Fibroblast of villous mesenchyme (primary cell): Measurements from ENCODE around the gene CSH1. TPM values are rescaled to one million over a fixed set of nuclear protein-coding genes. Genes with fewer than 3 reads are reported as not detected.
A peak's percentile ranks its signal among the peaks of the same experiment; 100 is the strongest.
"Not testable (repeated sequence)": the region's sequence is repeated elsewhere in the genome, so short reads cannot be mapped to it uniquely, and the experiment has no call there.

ENCODE experiments used
- DNase-seq: peaks from one replicate; pipeline ENCODE4 v3.0.0-alpha.2; 2010; ENCODE audit warnings: low read depth
- H3K4me3 ChIP-seq: 2 replicates; pipeline ENCODE4 v1.5.1; 2011; ENCODE audit warnings: low read depth, mild to moderate bottlenecking, low read length
- total RNA-seq: library from RNA; depleted of rRNA; stranded (reverse); fragments of >200 nt; gene quantifications from 2 replicates; pipeline ENCODE4 v1.2.3, GENCODE V29; 2012
- TF ChIP-seq, protein P1 (sequence below): IDR thresholded peaks from 2 replicates; pipeline ENCODE4 v1.5.1; 2012; ENCODE audit warnings: low read depth, mild to moderate bottlenecking, low read length; ENCODE audit not compliant: insufficient read depth

Gene CSH1
- total RNA-seq, 1 donor = not detected

DNA sequence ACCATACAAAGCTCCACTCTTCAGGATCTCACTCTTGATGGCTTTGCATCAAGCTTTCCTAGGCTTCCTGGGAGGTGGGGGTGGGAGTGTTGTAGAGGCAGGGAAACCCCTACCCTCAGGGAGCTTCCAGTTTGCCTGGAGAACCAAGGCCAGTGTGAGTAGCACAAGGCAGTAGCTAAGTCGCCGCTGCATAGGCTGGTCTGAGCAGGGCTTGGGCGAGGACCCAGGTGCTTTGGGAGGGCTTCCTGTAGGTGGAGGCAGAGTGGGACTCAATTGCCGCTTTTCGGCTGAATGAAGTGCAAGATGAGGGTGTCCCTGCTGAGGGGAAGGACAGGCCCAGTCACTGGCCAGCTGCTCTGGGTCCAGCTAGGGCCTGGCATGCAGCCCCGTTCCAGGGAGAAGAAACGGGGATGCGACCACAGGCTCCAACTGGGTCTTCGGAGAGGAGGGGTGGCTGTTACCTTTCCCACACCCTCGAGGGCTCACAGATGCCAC, 31.8 kb upstream of the CSH1 start:
- no peak for DNase-seq
- H3K4me3 ChIP-seq = no peak overlapping the region
- TF ChIP-seq, protein P1, sequence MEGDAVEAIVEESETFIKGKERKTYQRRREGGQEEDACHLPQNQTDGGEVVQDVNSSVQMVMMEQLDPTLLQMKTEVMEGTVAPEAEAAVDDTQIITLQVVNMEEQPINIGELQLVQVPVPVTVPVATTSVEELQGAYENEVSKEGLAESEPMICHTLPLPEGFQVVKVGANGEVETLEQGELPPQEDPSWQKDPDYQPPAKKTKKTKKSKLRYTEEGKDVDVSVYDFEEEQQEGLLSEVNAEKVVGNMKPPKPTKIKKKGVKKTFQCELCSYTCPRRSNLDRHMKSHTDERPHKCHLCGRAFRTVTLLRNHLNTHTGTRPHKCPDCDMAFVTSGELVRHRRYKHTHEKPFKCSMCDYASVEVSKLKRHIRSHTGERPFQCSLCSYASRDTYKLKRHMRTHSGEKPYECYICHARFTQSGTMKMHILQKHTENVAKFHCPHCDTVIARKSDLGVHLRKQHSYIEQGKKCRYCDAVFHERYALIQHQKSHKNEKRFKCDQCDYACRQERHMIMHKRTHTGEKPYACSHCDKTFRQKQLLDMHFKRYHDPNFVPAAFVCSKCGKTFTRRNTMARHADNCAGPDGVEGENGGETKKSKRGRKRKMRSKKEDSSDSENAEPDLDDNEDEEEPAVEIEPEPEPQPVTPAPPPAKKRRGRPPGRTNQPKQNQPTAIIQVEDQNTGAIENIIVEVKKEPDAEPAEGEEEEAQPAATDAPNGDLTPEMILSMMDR = no peak

DNA sequence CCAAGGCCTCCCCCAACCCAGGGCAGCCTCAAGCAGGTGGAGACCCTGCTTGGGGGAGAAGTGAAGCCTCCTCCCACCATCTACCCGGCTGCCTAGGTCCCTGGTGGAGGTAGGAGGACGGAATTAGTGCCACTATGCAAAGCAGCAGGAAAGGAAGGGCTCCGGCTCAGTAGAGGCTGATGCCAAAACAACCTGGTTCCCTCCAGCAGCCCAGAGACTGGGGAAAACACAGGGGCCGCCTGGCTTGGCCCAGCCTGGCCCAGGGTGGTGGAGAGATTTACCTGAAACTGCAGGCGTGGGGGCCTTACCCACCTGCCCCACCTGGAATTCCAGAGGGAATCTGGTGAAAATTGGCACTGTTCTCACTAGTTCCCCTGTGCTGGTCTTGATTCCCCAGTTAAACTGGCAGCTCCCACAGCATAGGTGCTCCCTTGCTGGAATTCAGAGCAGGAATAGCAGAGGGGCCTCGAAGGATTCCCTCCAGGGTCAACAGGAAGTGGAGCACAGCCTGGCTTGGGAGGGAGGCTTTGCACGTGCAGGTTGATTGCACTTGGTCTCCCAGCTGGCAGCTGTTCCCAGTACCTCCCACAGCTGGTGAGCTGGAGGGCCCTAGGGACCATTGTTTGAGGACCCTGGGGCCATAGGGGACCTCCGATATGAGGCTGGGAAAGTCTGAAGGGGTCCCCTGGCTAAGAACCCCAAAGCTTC, 31.2 kb upstream of the CSH1 start:
- no peak for DNase-seq
- TF ChIP-seq, protein P1 = no peak
- no peak overlapping the region for H3K4me3 ChIP-seq

DNA sequence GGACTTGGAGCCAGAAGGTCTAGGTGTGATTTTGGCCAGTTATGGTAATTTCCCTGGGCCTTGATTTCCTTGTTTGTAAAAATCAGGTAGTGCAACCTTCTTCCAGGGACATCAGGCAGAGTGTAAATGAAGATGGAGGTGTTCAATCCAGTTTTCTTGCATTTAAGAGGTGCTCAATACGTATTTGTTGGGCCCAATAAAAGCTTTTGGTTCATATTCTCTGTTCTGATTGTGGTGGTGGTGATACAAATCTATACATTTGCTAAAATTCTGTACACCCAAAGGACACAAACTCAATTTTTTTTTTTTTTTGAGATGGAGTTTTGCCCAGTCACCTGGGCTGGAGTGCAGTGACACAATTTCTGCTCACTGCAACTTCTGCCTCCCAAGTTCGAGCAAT, 29.8 kb upstream of the CSH1 start:
- H3K4me3 ChIP-seq = no peak overlapping the region
- DNase-seq = no peak
- TF ChIP-seq, protein P1 = no peak

DNA sequence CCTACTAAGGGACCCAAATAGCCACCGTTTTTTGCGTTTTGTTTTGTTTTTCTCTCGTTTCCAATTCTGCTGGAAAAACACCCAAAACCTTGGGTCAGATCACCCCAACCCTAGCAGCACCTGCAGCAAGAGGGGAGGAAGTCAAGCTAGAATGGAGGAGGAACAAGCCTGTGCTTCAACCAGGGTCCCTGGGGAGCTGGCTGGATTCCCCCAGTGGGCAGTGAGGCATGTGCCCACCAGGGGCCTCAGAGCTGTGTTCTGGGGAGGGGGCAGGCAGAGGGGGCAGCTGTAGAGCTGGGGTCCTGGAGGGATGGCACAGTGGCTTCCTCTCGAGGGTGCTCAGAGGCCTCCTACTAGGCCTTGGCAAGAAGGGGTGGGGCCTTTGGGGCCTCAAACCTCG, 29.2 kb upstream of the CSH1 start:
- DNase-seq = no peak
- H3K4me3 ChIP-seq = no peak overlapping the region
- TF ChIP-seq, protein P1 = no peak

DNA sequence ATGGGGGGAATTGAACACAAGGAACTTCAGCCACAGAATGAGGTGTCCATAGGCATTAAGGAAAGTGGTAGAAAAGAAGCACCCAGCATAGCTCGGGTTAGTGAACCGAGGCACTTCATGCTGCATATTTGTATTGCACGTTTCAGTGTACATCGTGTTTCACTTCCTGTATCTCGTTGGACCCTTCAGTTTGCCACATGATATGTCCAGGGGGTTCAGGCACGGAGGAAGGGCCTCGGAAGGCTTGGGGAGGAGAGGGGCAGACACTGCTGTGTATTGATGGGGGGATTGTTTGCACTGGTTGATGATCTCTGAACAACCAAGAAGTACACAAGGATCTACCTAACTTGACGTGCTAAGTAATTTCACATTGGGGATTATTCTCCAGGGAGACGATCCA, 26.0 kb upstream of the CSH1 start:
- not testable (repeated sequence) for DNase-seq, H3K4me3 ChIP-seq

DNA sequence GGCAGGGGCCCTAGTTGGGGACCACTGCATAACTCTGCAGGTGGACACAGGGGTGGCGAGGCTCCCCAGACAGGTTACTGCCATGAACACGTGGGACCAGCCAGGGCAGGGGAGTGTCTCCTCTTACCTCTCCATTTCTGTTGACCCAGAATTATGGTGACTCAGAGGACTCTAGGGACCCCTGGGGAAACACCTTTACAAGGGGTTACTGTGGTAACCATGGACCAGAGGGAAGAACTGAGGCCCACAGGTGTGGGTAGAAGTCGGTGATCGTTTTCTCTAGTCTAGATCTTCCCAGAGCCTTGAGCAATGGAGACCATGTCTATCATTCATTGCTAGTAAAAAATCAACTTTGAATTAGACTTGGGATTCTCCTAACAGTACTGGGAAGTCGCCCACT, 24.4 kb upstream of the CSH1 start:
- not testable (repeated sequence) for DNase-seq

DNA sequence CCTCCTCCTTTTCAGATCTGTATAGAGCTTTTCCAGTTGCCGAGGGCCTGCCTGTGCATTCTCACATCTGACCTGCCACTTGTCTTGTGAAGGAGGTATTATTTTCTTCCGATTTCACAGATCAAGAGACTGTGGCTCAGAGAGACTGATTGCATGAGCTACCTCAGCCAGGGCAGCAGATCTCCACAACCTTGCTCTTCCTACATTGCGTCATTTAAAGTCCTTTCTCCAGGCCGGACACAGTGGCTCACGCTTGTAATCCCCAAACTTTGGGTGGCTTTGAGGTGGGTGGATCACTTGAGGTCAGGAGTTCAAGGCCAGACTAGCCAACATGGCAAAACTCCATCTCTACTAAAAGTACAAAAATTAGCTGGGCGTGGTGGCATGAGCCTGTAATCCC, 23.7 kb upstream of the CSH1 start:
- DNase-seq, H3K4me3 ChIP-seq: not testable (repeated sequence)

More for the DNA sequence above, 24.4 kb upstream of the CSH1 start:
- not testable (repeated sequence) for H3K4me3 ChIP-seq

DNA sequence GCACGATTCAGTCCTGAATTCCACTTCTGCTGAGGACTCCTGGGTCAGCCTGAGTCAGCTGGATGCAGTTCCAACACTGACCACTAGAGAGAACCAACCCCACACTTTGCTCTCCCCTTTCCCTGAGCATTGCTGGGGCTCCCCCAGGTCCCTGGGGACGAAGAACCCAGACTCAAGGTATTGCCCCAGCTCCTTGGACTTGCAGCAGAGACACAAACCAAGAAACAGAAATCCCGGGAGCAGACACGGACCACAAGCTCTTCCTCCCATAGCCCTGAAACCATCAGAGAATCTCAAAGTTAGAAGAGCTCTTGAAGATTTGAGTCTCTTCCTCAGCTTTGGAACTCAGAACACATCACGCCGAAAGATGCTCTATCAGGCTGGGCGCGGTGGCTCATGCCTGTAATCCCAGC, 22.9 kb upstream of the CSH1 start:
- TF ChIP-seq, protein P1 = peak; percentile 97
- peak; percentile 53 for DNase-seq

DNA sequence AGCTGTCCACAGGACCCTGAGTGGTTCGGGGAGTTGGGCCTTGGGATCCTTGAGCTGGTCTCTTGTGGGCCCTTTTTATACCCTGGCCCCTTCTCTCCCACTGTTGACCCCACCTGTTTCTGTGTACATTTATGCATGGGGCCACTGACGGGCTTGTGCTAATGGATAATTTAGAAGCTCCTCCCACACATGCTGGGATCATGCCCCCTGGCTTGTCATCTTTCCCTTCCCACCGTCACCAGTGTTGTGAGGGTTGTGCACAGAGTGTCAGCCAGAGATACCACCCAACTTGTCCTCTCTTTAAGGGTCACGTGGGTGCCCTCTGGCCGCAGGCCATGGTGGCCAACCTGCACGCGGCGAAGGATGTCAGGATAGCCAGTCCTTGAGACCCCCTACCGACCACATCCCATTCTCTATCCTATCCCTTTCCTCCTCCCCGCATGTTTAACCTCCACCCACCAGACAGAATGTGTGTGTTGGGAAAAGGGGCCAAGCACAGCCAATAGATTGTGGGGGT, 22.5 kb upstream of the CSH1 start, which contains the start of gene GH1:
Gene GH1 (minus strand): TSS at position 51 of the 517 bp plus-strand sequence. CDS start 63 bp downstream, outside the sequence.
- H3K4me3 ChIP-seq, DNase-seq: not testable (repeated sequence)

More for the DNA sequence above, 22.9 kb upstream of the CSH1 start:
- no peak overlapping the region for H3K4me3 ChIP-seq
